GM19239 (cell line): ENCODE measurements around the gene MPV17L2.
A peak's percentile ranks its signal among the peaks of the same experiment; 100 is the strongest.
"Not testable (repeated sequence)": the region's sequence is repeated elsewhere in the genome, so short reads cannot be mapped to it uniquely, and the experiment has no call there.

Experiments used
- DNase-seq: peaks from one replicate; pipeline ENCODE4 v3.0.0; 2011; ENCODE audit warnings: low spot score; ENCODE audit not compliant: insufficient read length
- FAIRE-seq: peaks from 2 replicates; lab custom pipeline; 2011; peaks lifted over from hg19 to GRCh38; lab: Jason Lieb, UNC

MPV17L2 gene

GRCh38 chr19:18192673-18193387, at the start of gene MPV17L2:
MPV17L2 (plus strand) TSS chr19:18193218; CDS start chr19:18193282, 64 bp downstream.
- DNase-seq (peak; percentile 85), FAIRE-seq (peak; percentile 100)

GRCh38 chr19:18143902-18144301, 49.1 kb upstream of the MPV17L2 start:
- FAIRE-seq: no peak

GRCh38 chr19:18144361-18144760, 48.7 kb upstream of the MPV17L2 start:
- FAIRE-seq: no peak

More at GRCh38 chr19:18143902-18144301, 49.1 kb upstream of the MPV17L2 start:
- no peak for DNase-seq

GRCh38 chr19:18144906-18145305, 48.1 kb upstream of the MPV17L2 start:
- FAIRE-seq: no peak
- DNase-seq: no peak

More at GRCh38 chr19:18144361-18144760, 48.7 kb upstream of the MPV17L2 start:
- no peak for DNase-seq

DNA sequence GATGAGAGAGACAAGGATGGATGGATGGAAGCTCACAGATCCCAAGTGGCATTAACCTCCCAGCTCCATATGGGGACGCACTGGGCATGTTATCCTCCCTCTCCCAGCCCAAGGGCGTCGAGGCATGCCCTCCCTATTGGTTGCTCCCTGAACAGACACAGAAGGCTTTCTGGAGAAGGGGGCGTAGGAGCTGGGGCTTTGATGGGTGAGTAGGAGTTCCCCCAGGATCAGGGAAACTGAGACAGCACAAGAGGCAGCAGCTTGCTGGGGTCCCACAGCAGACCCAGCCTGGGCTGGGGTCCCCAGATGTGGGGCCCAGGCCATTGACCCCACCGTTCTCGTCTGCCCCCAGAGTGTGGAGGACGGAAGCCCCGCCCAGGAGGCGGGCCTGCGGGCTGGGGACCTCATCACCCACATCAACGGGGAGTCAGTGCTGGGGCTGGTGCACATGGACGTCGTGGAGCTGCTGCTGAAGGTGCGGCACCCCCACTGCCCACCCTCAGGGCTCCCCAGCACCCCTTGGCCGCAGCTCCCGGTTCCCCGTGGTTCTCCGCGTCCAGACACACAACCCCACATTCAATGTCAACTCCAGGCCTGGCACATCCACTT, 47.5 kb upstream of the MPV17L2 start:
- FAIRE-seq: no peak
- no peak for DNase-seq

DNA sequence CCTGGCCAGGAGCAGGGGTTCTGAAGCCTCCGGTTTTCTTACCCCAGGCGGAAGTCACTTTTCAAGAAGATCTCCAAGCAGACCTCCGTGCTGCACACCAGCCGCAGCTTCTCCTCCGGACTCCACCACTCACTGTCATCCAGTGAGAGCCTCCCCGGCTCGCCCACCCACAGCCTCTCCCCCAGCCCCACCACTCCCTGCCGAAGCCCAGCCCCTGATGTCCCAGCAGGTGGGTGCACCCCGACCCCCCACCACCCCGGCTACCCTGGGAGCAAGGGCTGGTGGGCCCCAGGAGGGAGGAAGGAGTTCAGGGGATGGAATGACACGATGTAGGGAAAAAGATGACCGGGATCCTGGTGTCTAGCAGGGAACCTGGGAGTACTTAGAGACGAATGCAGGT, 45.6 kb upstream of the MPV17L2 start:
- DNase-seq (no peak), FAIRE-seq (no peak)

DNA sequence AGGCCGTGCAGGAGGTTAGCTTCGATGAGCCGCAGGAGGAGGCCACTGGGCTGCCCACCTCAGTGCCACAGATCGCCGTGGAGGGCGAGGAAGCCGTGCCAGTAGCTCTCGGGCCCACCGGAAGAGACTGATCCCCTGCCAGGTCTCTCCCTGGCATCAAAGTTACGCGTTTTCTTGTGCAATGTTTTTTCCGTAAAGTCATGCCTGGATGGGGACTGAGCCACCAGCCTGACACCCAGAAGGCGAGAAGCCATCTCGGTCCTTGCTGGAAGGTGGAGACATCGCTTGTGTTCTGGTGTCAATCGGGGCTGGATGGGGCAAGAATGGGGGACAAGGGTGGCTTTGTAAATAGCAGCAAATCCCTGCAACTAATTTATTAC, 43.4 kb upstream of the MPV17L2 start:
- no peak for DNase-seq

GRCh38 chr19:18150776-18151624, 42.0 kb upstream of the MPV17L2 start:
- FAIRE-seq (no peak), DNase-seq (no peak)

More for the DNA sequence above, 43.4 kb upstream of the MPV17L2 start:
- no peak for FAIRE-seq

- no peak for FAIRE-seq
Measured at GRCh38 chr19:18152442-18152816, 40.6 kb upstream of the MPV17L2 start.

GRCh38 chr19:18152817-18153555, 40.0 kb upstream of the MPV17L2 start, which contains the start of gene PIK3R2:
PIK3R2 (plus strand) TSS chr19:18153163; CDS start chr19:18155880, 2,717 bp downstream.
- DNase-seq: peak; percentile 99

More at GRCh38 chr19:18152442-18152816, 40.6 kb upstream of the MPV17L2 start:
- DNase-seq: peak; percentile 100

DNA sequence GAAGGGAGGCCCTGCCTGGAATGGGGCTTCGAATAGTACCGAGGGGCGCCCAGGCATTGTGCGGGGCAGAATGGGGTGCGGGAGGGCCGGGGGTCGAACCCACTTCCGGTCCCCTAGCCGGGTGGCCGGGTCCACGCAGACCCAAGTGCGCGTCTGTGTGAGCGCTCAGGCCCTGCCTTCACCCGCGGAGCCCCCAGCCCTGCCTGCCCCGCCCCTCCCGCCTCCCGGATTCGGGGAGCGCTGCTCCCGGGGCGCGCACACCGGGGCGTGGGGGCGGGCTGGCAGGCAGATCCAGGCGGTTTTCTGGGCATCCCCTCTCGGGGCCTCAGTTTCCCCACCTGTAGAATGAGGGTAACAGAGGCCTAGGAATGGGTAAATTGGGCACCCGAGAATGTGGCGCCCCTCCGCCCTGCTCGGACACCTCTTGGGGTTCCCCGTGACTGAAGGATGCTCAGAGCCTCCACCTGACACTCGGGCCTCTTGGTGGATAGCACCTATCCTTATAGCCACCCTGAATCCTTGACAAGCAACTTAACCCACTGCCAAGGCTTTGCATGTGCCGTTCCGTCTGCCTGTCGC, 39.4 kb upstream of the MPV17L2 start:
- no peak for DNase-seq
- no peak for FAIRE-seq

More at GRCh38 chr19:18152817-18153555, 40.0 kb upstream of the MPV17L2 start, which contains the start of gene PIK3R2:
- FAIRE-seq: peak; percentile 99

DNA sequence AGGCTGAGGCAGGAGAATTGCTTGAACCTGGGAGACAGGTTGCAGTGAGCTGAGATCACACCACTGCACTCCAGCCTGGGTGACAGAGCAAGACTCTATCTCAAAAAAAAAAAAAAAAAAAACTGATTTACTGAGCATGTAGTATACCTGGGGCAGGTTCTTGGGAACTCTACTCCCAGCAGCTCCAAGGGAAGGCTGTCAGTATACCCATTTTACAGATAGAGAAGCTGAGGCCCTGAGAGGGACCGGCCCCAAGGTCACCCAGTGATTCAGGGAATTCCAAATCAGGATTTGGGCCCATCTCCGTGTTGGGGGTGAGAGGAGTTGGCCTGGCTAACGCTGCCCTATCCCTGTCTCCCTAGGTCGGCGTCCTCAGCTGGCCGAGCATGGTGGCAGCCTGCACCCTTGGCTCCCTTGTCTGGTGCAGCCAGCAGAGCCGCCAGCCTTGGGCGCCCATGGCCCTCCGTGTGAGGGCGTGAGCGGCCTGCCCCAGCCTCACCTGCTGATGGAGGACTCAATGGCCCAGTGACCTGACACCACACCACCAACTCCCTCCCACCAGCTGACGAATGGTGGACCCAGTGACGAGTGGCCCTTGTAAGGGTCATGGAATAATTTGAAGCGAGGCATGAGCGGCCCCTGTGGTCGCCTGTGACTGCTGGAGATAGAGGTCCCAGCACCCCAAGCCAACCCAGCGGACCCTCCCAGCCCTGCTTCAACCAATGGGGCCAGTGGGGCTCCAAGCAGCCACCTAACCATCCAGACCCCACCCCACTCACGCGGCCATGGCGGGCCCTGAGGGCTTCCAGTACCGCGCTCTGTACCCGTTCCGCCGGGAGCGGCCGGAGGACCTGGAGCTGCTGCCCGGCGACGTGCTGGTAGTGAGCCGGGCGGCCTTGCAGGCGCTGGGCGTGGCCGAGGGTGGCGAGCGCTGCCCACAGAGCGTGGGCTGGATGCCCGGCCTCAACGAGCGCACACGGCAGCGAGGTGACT, 37.6 kb upstream of the MPV17L2 start:
- FAIRE-seq (no peak), DNase-seq (no peak)

GRCh38 chr19:18156268-18156667, 36.8 kb upstream of the MPV17L2 start:
- FAIRE-seq (no peak), DNase-seq (no peak)

- DNase-seq: no peak
- FAIRE-seq: no peak
Measured at GRCh38 chr19:18156841-18157464, 36.1 kb upstream of the MPV17L2 start.

GRCh38 chr19:18157465-18158063, 35.5 kb upstream of the MPV17L2 start:
- FAIRE-seq (no peak), DNase-seq (no peak)

- FAIRE-seq (no peak), DNase-seq (no peak)
Measured at GRCh38 chr19:18158467-18158866, 34.6 kb upstream of the MPV17L2 start.

- not testable (repeated sequence) for DNase-seq, FAIRE-seq
Measured at GRCh38 chr19:18159059-18159616, 33.9 kb upstream of the MPV17L2 start.
